Measurements from ENCODE around the gene WDPCP.
"Not testable (repeated sequence)": the region's sequence is repeated elsewhere in the genome, so short reads cannot be mapped to it uniquely, and the experiment has no call there.

WDPCP gene

GRCh38 chr2:63588385-63589147, at the start of gene WDPCP, which contains the start of gene MDH1:
Gene WDPCP, minus strand, starts transcription at chr2:63588477. Its CDS starts 206 bp downstream, at chr2:63588271.
Gene MDH1, plus strand, starts transcription at chr2:63588963. Its CDS starts 81 bp downstream, at chr2:63589044.
- peak; percentile 99 for DNase-seq

- DNase-seq, result no peak
Observed at GRCh38 chr2:63632382-63632781, 44.1 kb upstream of the WDPCP start.

DNA sequence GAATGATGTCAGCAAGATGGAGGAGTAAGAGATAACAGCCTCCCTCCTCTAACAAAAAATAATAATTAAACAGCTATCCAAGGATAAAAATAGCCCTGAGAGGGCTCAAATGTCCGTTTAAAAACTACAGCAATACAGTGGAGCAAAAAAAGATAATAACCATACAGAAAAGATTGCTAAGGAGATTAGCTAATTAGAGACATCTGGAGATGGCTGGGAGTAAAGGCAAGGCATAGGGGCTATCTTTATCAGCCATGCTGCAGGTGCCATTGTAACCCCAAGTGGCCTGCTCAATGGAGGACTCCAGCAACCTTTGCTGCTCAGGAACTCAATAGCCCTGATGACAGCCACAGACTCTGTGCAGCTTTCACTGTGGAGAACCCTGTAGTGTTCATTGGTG, 43.2 kb upstream of the WDPCP start:
- no peak for DNase-seq

DNA sequence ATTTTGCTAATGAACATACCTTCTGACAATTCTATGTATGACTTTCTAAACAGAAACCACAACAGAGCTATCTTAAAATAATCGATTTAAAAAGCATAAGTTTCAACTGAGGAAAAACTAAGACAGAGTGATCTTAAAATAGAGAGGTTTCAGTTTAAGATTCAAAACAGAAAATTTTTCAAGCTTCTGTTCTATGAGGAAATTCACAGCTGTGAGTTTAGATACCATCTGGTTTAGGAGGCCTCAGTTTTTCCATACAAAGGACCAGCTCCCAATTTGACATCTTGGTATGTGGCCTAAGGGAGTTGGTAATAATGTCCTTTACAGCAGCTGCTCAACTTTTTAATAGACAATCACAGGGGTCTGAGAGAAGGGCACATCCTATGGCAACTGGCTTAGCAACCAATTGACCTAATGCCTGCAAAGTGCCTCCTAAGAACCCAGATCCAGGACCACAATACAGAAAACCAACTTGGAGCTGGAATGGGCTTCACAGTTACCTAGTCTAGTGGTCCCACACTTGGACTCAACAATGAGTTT, 40.2 kb upstream of the WDPCP start:
- DNase-seq, result no peak

- no peak for DNase-seq
Observed at GRCh38 chr2:63627866-63628265, 39.6 kb upstream of the WDPCP start.

GRCh38 chr2:63623763-63624162, 35.5 kb upstream of the WDPCP start:
- not testable (repeated sequence) for DNase-seq

DNA sequence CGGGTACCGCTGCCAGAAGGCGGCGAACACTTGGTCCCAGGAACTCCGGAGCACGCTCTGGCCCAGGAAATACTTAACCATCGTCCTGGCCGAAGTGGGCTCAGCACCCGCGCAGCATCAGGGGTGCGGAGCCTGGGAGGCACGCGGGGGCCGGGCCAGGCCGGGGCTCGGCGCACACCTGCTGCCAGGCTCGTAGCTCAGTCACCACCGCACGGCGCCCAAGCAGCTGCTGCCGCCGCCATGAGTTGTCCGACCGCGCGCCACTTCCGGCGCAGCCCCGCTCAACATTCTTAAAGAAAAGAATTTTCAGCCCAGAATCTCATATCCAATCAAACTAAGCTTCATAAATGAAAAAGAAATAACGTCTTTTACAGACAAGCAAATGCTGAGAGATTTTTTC, 34.5 kb upstream of the WDPCP start:
- no peak for DNase-seq

- no peak for DNase-seq
Observed at GRCh38 chr2:63619328-63619727, 31.1 kb upstream of the WDPCP start.

- no peak for DNase-seq
Observed at GRCh38 chr2:63617366-63617765, 29.1 kb upstream of the WDPCP start.

DNA sequence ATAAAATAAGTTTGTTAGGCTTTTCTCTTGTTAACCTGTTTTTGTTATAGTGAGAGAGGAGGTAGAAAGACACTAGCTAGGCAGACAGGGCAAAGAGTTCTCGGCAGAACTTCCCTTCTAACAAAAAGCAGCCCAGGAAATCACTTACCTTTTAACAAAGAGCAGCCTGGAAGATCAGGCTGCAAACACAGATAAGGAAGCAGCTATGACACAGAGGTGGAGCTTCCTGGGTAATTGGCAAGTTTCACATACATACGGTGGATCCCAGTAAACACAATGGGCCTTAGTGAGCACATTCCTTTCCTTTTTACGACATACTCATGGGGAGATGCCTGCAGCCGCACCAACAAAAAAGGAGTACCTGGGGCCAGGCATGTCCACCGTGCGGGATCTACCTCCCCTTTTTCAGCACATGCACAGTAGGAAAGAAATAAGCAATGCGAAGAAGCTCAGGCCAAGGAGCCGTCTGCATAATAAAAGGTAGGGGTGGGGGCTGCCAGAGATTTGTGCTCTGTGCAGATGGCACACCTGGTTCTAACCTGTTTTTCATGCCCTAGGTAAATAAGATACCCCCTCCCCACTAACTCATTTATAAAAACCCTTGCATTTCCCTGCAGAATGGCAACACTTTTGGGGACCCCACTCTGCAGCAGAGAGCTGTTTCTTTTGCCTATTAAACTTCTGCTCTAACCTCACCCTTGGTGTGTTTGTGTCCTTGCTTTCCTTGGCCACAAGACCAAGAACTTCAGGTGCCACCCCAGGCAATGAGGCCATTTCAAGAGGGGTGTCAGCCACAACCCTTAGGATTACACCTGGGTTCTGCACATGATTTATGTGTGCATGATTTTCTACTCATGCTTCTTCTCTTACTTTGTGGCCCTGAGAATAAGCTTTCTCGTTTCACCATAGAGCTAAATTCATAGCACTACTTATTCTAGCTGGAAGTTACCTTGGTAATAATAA, 27.0 kb upstream of the WDPCP start:
- DNase-seq, result no peak

DNA sequence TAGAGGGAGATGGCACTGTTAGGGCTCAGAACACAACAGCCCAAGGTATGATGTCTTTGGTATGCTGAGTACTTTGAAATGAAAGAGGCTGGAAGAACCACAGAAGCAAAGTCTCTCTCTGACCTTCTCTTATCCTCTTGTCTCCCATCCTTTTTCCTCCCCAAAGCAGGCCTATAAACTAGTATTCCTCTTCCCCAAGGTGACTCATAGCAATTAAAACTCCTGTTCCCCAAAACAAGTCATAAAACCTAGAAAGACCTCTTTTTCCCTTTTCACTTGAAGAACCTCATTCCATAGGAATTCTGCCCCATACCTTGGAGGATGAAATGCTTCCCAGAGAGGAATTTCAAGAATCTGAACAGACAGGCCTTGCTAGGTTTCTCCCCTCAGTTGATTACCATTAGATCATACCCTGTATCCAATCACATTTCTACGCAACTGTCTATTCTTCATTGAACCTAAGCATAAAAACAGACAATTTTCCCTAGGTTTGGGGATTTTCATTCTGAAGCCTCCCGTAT, 26.2 kb upstream of the WDPCP start:
- DNase-seq, result peak; percentile 38

DNA sequence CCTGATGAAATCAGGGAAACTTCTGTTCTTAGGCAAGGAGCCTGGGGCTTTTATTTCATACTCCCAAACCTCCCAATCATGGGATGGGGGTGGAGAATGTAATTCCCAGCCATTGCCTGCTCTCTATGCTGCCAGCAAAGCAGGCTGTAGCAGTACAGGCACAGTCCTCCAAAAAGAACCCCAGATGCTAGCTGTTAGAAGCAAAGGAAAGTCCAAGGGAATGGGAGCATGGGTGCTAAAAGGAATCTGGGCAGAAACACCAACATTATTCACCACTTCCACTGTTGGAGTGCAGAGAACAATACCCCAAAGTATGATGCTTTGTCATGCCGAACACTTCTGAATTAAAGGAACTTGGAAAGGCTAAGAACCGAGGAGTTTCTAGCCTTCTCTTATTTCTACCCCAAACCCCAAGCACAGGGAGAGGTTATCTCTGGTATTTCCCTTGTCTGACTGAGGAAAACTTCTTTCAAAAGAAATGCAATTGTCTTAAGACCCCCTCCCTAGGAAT, 25.2 kb upstream of the WDPCP start:
- no peak for DNase-seq

GRCh38 chr2:63610525-63610924, 22.2 kb upstream of the WDPCP start:
- no peak for DNase-seq

GRCh38 chr2:63608865-63609264, 20.6 kb upstream of the WDPCP start:
- DNase-seq, result not testable (repeated sequence)

- DNase-seq, result no peak
Observed at GRCh38 chr2:63604666-63605065, 16.4 kb upstream of the WDPCP start.

DNA sequence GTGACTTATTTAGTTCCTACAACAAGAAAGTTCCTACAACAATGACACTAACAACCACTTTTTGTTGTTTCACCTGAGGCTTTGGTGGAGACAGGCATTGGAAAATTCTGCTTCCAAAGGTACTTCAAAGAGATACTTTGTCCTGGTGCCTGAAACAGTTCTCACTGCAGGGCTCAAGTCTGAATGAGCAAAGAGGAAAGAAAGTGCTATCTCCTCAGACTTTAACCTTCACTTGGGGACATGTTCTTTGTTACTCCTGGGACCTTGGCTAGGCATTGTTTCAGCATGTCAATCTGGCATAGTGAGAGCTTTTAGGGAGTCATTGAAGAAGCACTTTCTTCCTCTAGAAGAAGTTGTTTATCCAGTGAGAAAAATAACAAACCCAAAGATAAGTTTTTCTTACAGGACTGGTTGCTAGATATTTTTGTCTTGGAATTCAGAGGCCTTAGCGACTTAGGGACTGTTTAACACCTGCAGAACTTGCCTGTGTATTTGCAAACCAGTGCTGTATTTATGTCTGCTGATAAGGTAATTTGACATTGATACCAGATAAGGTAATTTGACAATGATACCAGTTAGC, 12.7 kb upstream of the WDPCP start:
- DNase-seq, result no peak

- DNase-seq, result no peak
Observed at GRCh38 chr2:63598981-63599380, 10.7 kb upstream of the WDPCP start.

- no peak for DNase-seq
Observed at GRCh38 chr2:63596401-63596883, 8.2 kb upstream of the WDPCP start.

DNA sequence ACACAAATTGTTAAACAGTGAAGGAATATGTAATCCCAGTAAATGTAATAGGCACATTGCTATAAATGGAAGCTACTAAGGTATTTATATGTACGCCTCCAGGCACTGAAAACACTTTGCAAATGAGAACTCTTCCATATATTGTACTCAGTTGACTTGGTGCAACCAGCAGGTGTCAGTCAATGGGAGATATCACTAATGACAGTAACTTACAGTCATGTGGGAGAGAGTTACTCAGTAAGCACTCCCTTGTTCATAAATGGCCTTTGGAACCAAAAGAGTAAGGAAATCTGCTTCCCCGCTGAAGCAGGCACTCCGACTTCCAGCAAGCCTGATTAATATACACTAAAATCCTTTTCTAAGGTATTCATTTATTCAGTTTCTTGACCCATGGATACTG, 6.4 kb upstream of the WDPCP start:
- DNase-seq, result no peak

DNA sequence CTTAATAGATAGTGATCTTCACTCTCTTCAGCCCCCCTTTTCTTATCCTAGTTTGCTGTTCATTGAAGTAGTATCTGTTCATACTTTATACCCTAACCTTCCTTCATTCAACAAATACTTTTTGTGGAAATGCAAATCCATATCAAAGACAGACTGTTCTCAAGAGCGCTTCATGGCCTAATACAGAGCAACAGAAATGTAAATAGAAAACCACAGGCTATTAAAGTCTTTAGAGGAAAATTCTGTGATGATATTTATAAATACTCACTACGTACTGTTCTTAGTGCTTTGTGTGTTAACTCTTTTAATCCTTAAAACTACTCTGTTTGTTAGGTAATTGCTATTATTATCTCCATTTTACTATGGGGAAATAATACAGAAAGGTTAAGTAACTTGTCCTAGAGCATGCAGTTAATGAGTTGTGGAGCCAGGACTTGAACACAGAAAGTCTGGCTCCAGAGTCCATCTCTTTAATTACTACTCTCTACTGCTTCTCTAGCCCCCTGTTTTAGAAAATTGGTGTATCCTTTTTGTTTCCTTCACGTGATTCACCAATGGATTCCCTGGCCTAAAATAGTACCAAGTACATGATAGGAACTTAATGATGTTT, 3.4 kb upstream of the WDPCP start:
- DNase-seq, result no peak

DNA sequence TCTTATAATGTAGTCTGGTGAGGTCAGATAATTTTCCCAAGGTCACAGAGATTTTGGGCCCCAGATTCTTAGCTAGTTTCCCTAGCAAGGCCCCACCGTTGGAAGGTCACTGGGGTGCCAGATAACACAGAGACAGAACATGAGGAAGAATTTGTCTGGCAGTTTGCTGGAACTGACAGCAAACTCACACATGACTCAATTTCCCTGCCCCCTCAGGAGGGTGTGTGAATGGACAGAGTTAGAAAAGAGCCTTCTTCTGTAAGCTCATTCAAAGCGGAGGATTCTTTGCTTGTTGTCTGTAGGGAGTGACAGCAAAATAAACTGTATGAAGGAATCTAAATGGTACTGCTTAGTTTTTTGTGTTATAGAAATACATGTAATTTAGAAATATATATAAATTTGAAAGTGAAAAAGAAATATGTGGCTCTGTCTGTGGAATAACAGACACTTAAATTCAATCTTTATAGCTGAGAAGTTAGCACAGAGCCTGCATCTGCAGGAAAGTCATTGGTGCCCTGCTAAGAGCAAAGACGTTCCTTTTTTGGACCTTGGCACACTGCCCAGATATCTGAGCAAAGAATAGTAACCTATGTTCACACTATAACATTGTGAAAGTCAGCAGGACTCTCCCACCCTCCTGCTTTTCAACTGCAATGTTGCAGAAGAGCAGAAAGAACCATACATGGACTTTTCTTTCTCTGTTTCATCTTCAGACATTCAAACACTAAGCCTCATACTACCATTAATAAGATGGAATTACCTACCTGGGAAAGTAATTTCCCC, 2.5 kb upstream of the WDPCP start:
- no peak for DNase-seq

Measured in eye (tissue), 1 donor.